T47D (cell line): ENCODE results near the gene ADPRHL1.

ENCODE experiments used
- DNase-seq, 2 experiments: peaks; one replicate each; pipeline versions ENCODE4 v3.0.0 to v3.0.0-alpha.2; 2011 to 2012; ENCODE audit warnings: low read depth in 1 of 2, low spot score in 1 of 2
- JUND ChIP-seq: IDR thresholded peaks from 2 replicates; pipeline ENCODE4 v1.6.1; 2012; ENCODE audit warnings: low read depth
- in situ Hi-C: cut with HindIII; loops from 2 replicates; pipeline ENCODE4 v1.10.0; 2016; ENCODE audit warnings: low sequenced_read_pairs, low pct_unique_long_range_greater_than_20kb

The ADPRHL1 gene

GRCh38 chr13:113411216-113412023 lies 41.9 kb downstream of the ADPRHL1 start:
- DNase-seq: peak in 1 of 2 experiments; percentile 40
- no peak for TF ChIP-seq JUND
- in situ Hi-C loops: no loop called here

- no peak for DNase-seq
- no peak for TF ChIP-seq JUND
- in situ Hi-C loops: no loop called here
These were observed 42.7 kb downstream of the ADPRHL1 start for GRCh38 chr13:113410472-113411201.

GRCh38 chr13:113408562-113408961 lies 44.7 kb downstream of the ADPRHL1 start:
- in situ Hi-C loops: no loop called here
- TF ChIP-seq JUND: no peak
- DNase-seq: no peak

- in situ Hi-C loops: no loop called here
- no peak for TF ChIP-seq JUND
- no peak for DNase-seq
These were observed 45.5 kb downstream of the ADPRHL1 start for GRCh38 chr13:113407531-113408393.

GRCh38 chr13:113407103-113407530 lies 46.2 kb downstream of the ADPRHL1 start:
- no peak for DNase-seq
- TF ChIP-seq JUND: no peak
- in situ Hi-C loops: no loop called here

- TF ChIP-seq JUND: no peak
- in situ Hi-C loops: no loop called here
- no peak for DNase-seq
These were observed 46.8 kb downstream of the ADPRHL1 start for GRCh38 chr13:113406321-113407102.

- in situ Hi-C loops: no loop called here
- DNase-seq: no peak
- TF ChIP-seq JUND: no peak
These were observed 47.6 kb downstream of the ADPRHL1 start for GRCh38 chr13:113405481-113406300.

- TF ChIP-seq JUND: no peak
- in situ Hi-C loops: no loop called here
- no peak for DNase-seq
These were observed 48.4 kb downstream of the ADPRHL1 start for GRCh38 chr13:113404723-113405471.

GRCh38 chr13:113404366-113404722 lies 48.9 kb downstream of the ADPRHL1 start:
- DNase-seq: no peak
- TF ChIP-seq JUND: no peak
- in situ Hi-C loops: no loop called here

GRCh38 chr13:113403255-113404104 lies 49.8 kb downstream of the ADPRHL1 start:
- in situ Hi-C loops: no loop called here
- TF ChIP-seq JUND: no peak
- no peak for DNase-seq
